ENCODE data around the gene ROS1.

ROS1 gene

GRCh38 chr6:117309069-117309468 lies 116.7 kb downstream of the ROS1 start:
- ATAC-seq (no peak), DNase-seq (no peak)

- DNase-seq (no peak), ATAC-seq (no peak)
Observed at GRCh38 chr6:117307655-117308054, 118.1 kb downstream of the ROS1 start.

GRCh38 chr6:117306227-117306790 lies 119.4 kb downstream of the ROS1 start:
- ATAC-seq (no peak), DNase-seq (no peak)

GRCh38 chr6:117304446-117304845 lies 121.3 kb downstream of the ROS1 start:
- no peak for DNase-seq
- no peak for ATAC-seq

GRCh38 chr6:117303323-117303722 lies 122.4 kb downstream of the ROS1 start:
- DNase-seq: no peak

GRCh38 chr6:117298941-117299340 lies 126.8 kb downstream of the ROS1 start:
- ATAC-seq (no peak), DNase-seq (no peak)

More at GRCh38 chr6:117303323-117303722, 122.4 kb downstream of the ROS1 start:
- ATAC-seq: no peak

GRCh38 chr6:117290173-117290846 lies 135.4 kb downstream of the ROS1 start:
- ATAC-seq (no peak), DNase-seq (no peak)

GRCh38 chr6:117288083-117288715 lies 137.5 kb downstream of the ROS1 start:
- ATAC-seq: no peak

GRCh38 chr6:117280922-117281321 lies 144.8 kb downstream of the ROS1 start:
- no peak for ATAC-seq
- DNase-seq: no peak

More at GRCh38 chr6:117288083-117288715, 137.5 kb downstream of the ROS1 start:
- no peak for DNase-seq

GRCh38 chr6:117276778-117277316 lies 148.9 kb downstream of the ROS1 start:
- ATAC-seq: no peak
- DNase-seq: no peak

GRCh38 chr6:117275711-117276110 lies 150.0 kb downstream of the ROS1 start:
- DNase-seq (no peak), ATAC-seq (no peak)

- ATAC-seq (no peak), DNase-seq (no peak)
Observed at GRCh38 chr6:117275205-117275604, 150.5 kb downstream of the ROS1 start.

- ATAC-seq (no peak), DNase-seq (no peak)
Observed at GRCh38 chr6:117272891-117273290, 152.9 kb downstream of the ROS1 start.

GRCh38 chr6:117272032-117272866 lies 153.5 kb downstream of the ROS1 start:
- ATAC-seq (no peak), DNase-seq (no peak)

- ATAC-seq: no peak
- DNase-seq: no peak
Observed at GRCh38 chr6:117270843-117271507, 154.8 kb downstream of the ROS1 start.

GRCh38 chr6:117270055-117270842 lies 155.5 kb downstream of the ROS1 start:
- DNase-seq (no peak), ATAC-seq (no peak)

GRCh38 chr6:117269638-117270054 lies 156.1 kb downstream of the ROS1 start:
- ATAC-seq: no peak
- DNase-seq: no peak

- DNase-seq: no peak
- no peak for ATAC-seq
Observed at GRCh38 chr6:117268924-117269323, 156.8 kb downstream of the ROS1 start.

- no peak for DNase-seq
Observed at GRCh38 chr6:117267766-117268534, 157.8 kb downstream of the ROS1 start.

GRCh38 chr6:117267054-117267347 lies 158.7 kb downstream of the ROS1 start:
- ATAC-seq: no peak
- no peak for DNase-seq

More at GRCh38 chr6:117267766-117268534, 157.8 kb downstream of the ROS1 start:
- ATAC-seq: no peak
